Neuron (in vitro differentiated cells): ENCODE results near the gene PCDHAC2.

Experiments used
- H2AFZ ChIP-seq: one replicate; pipeline ENCODE4 v1.6.1; 2013; ENCODE audit warnings: low read depth, mild to moderate bottlenecking, inconsistent platforms, low read length, moderate library complexity
- H3K27me3 ChIP-seq: one replicate; pipeline ENCODE4 v1.6.1; 2013; ENCODE audit warnings: low read length; ENCODE audit not compliant: insufficient read depth
- H3K36me3 ChIP-seq: one replicate; pipeline ENCODE4 v1.6.1; 2013; ENCODE audit warnings: low read length; ENCODE audit not compliant: insufficient read depth
- H3K4me1 ChIP-seq: one replicate; pipeline ENCODE4 v1.6.1; 2013; ENCODE audit warnings: low read length; ENCODE audit not compliant: insufficient read depth
- H3K4me3 ChIP-seq: 2 replicates; pipeline ENCODE4 v1.5.1; 2013; ENCODE audit warnings: mild to moderate bottlenecking, low read length, moderate library complexity
- H3K9me3 ChIP-seq: one replicate; pipeline ENCODE4 v1.6.1; 2013; ENCODE audit warnings: low read length

The PCDHAC2 gene

GRCh38 chr5:140965905-140966292 is 377 bp upstream of the PCDHAC2 start:
- peak overlapping the region; percentile 51 for H2AFZ ChIP-seq
- peaks cover 5% of the 10 kb centered on the region for H3K4me1 ChIP-seq
- H3K4me3 ChIP-seq, result peak overlapping the region; percentile 42
- H3K36me3 ChIP-seq, result no peaks in the 10 kb centered on the region
- H3K27me3 ChIP-seq, result no peaks in the 10 kb centered on the region
- H3K9me3 ChIP-seq, result peaks cover 6% of the 10 kb centered on the region

- Histone ChIP-seq H3K4me3 (no peak overlapping the region), H3K9me3 (peaks cover 6% of the 10 kb centered on the region), H3K27me3 (no peaks in the 10 kb centered on the region), H3K36me3 (no peaks in the 10 kb centered on the region), H2AFZ (no peak overlapping the region), H3K4me1 (peaks cover 5% of the 10 kb centered on the region)
Measured at GRCh38 chr5:140967226-140967893, 1.1 kb downstream of the PCDHAC2 start.

- no peak overlapping the region for H3K4me3 ChIP-seq
- no peak overlapping the region for H2AFZ ChIP-seq
- H3K9me3 ChIP-seq, result peaks cover 6% of the 10 kb centered on the region
- H3K36me3 ChIP-seq, result no peaks in the 10 kb centered on the region
- peaks cover 5% of the 10 kb centered on the region for H3K4me1 ChIP-seq
- H3K27me3 ChIP-seq, result no peaks in the 10 kb centered on the region
Measured at GRCh38 chr5:140969880-140970279, 3.6 kb downstream of the PCDHAC2 start.

- Histone ChIP-seq H3K27me3 (no peaks in the 10 kb centered on the region), H3K36me3 (no peaks in the 10 kb centered on the region), H3K4me1 (no peaks in the 10 kb centered on the region), H2AFZ (no peak overlapping the region), H3K9me3 (no peaks in the 10 kb centered on the region), H3K4me3 (no peak overlapping the region)
Measured at GRCh38 chr5:140973550-140973949, 7.3 kb downstream of the PCDHAC2 start.

GRCh38 chr5:140977003-140977402 is 10.7 kb downstream of the PCDHAC2 start:
- Histone ChIP-seq H3K36me3 (peaks cover 3% of the 10 kb centered on the region), H3K4me3 (no peak overlapping the region), H3K4me1 (no peaks in the 10 kb centered on the region)

GRCh38 chr5:140978260-140978659 is 12.0 kb downstream of the PCDHAC2 start:
- Histone ChIP-seq H3K36me3 (peaks cover 5% of the 10 kb centered on the region), H3K27me3 (no peaks in the 10 kb centered on the region), H3K9me3 (no peaks in the 10 kb centered on the region), H2AFZ (no peak overlapping the region), H3K4me1 (no peaks in the 10 kb centered on the region), H3K4me3 (no peak overlapping the region)

More at GRCh38 chr5:140977003-140977402, 10.7 kb downstream of the PCDHAC2 start:
- Histone ChIP-seq H3K27me3 (no peaks in the 10 kb centered on the region), H2AFZ (no peak overlapping the region), H3K9me3 (no peaks in the 10 kb centered on the region)

- Histone ChIP-seq H3K9me3 (no peaks in the 10 kb centered on the region), H3K27me3 (no peaks in the 10 kb centered on the region), H2AFZ (no peak overlapping the region), H3K4me3 (no peak overlapping the region), H3K4me1 (no peaks in the 10 kb centered on the region), H3K36me3 (peaks cover 10% of the 10 kb centered on the region)
Measured at GRCh38 chr5:140978983-140979382, 12.7 kb downstream of the PCDHAC2 start.

- no peak overlapping the region for H2AFZ ChIP-seq
- peaks cover 14% of the 10 kb centered on the region for H3K36me3 ChIP-seq
- H3K27me3 ChIP-seq, result no peaks in the 10 kb centered on the region
Measured at GRCh38 chr5:140982083-140982716, 15.9 kb downstream of the PCDHAC2 start.

GRCh38 chr5:140986117-140986521 is 19.8 kb downstream of the PCDHAC2 start:
- Histone ChIP-seq H3K4me1 (peaks cover 20% of the 10 kb centered on the region), H3K4me3 (no peak overlapping the region), H2AFZ (no peak overlapping the region)

More at GRCh38 chr5:140982083-140982716, 15.9 kb downstream of the PCDHAC2 start:
- Histone ChIP-seq H3K4me1 (peaks cover 12% of the 10 kb centered on the region), H3K4me3 (no peak overlapping the region), H3K9me3 (no peaks in the 10 kb centered on the region)

GRCh38 chr5:140988100-140988499 is 21.8 kb downstream of the PCDHAC2 start:
- Histone ChIP-seq H3K4me1 (peaks cover 20% of the 10 kb centered on the region), H3K4me3 (no peak overlapping the region), H3K27me3 (no peaks in the 10 kb centered on the region), H2AFZ (no peak overlapping the region), H3K36me3 (peaks cover 11% of the 10 kb centered on the region), H3K9me3 (no peaks in the 10 kb centered on the region)

More at GRCh38 chr5:140986117-140986521, 19.8 kb downstream of the PCDHAC2 start:
- Histone ChIP-seq H3K9me3 (no peaks in the 10 kb centered on the region), H3K36me3 (peaks cover 13% of the 10 kb centered on the region), H3K27me3 (no peaks in the 10 kb centered on the region)

GRCh38 chr5:140988608-140989007 is 22.3 kb downstream of the PCDHAC2 start:
- peaks cover 9% of the 10 kb centered on the region for H3K36me3 ChIP-seq
- H2AFZ ChIP-seq, result no peak overlapping the region
- H3K4me3 ChIP-seq, result no peak overlapping the region
- no peaks in the 10 kb centered on the region for H3K9me3 ChIP-seq
- no peaks in the 10 kb centered on the region for H3K27me3 ChIP-seq
- H3K4me1 ChIP-seq, result peaks cover 20% of the 10 kb centered on the region

- H3K9me3 ChIP-seq, result no peaks in the 10 kb centered on the region
- peaks cover 3% of the 10 kb centered on the region for H3K36me3 ChIP-seq
- H2AFZ ChIP-seq, result no peak overlapping the region
- H3K4me1 ChIP-seq, result peaks cover 20% of the 10 kb centered on the region
- no peak overlapping the region for H3K4me3 ChIP-seq
- no peaks in the 10 kb centered on the region for H3K27me3 ChIP-seq
Measured at GRCh38 chr5:140989254-140990020, 23.2 kb downstream of the PCDHAC2 start.

- Histone ChIP-seq H3K36me3 (peaks cover 3% of the 10 kb centered on the region), H3K4me3 (no peak overlapping the region), H3K9me3 (no peaks in the 10 kb centered on the region), H2AFZ (no peak overlapping the region), H3K27me3 (no peaks in the 10 kb centered on the region), H3K4me1 (peaks cover 9% of the 10 kb centered on the region)
Measured at GRCh38 chr5:140992828-140993227, 26.6 kb downstream of the PCDHAC2 start.
